ENCODE data around the gene NME4. TPM values are rescaled to one million over a fixed set of nuclear protein-coding genes. Genes with fewer than 3 reads are reported as not detected.

The NME4 gene
- total RNA-seq, 1 donor from 2014 or later: 101 TPM

- H3K36me3 ChIP-seq: peaks cover 66% of the 10 kb centered on the region
- no peaks in the 10 kb centered on the region for H3K27me3 ChIP-seq (ENCODE audit: low read depth)
- peak within 1 kb of the TSS; percentile 65 for H3K4me3 ChIP-seq
- TF ChIP-seq CTCF (IDR thresholded peaks at IDR 0.05; ENCODE audit: borderline replicate concordance): no peak
- H3K27ac ChIP-seq (replicated peaks): peak within 1 kb of the TSS; percentile 81
- no peaks in the 10 kb centered on the region for H3K9me3 ChIP-seq (replicated peaks)
- peak; percentile 95 for DNase-seq
- intact Hi-C loops (cut with micrococcal nuclease): no loop called here
- peaks cover 23% of the 10 kb centered on the region for H3K4me1 ChIP-seq
Observed at GRCh38 chr16:370443-370842, 26.6 kb upstream of the NME4 start, which contains the start of gene MRPL28. Gene MRPL28 (minus strand): TSS chr16:370538. CDS start chr16:370218, 320 bp downstream.

GRCh38 chr16:370979-371514 is 26.0 kb upstream of the NME4 start:
- H3K4me3 ChIP-seq: peak overlapping the region; percentile 65
- H3K9me3 ChIP-seq (replicated peaks): no peaks in the 10 kb centered on the region
- no peak for DNase-seq
- peak overlapping the region; percentile 81 for H3K27ac ChIP-seq (replicated peaks)
- H3K4me1 ChIP-seq: peaks cover 23% of the 10 kb centered on the region
- no peak for TF ChIP-seq CTCF (IDR thresholded peaks at IDR 0.05; ENCODE audit: borderline replicate concordance)
- H3K36me3 ChIP-seq: peaks cover 71% of the 10 kb centered on the region
- H3K27me3 ChIP-seq (ENCODE audit: low read depth): no peaks in the 10 kb centered on the region
- intact Hi-C loops (cut with micrococcal nuclease): no loop called here

- H3K27me3 ChIP-seq (ENCODE audit: low read depth): no peaks in the 10 kb centered on the region
- peaks cover 23% of the 10 kb centered on the region for H3K4me1 ChIP-seq
- no peak overlapping the region for H3K27ac ChIP-seq (replicated peaks)
- H3K4me3 ChIP-seq: no peak overlapping the region
- H3K9me3 ChIP-seq (replicated peaks): no peaks in the 10 kb centered on the region
- no peak for DNase-seq
- intact Hi-C loops (cut with micrococcal nuclease): no loop called here
- TF ChIP-seq CTCF (IDR thresholded peaks at IDR 0.05; ENCODE audit: borderline replicate concordance): no peak
- peaks cover 73% of the 10 kb centered on the region for H3K36me3 ChIP-seq
Observed at GRCh38 chr16:371515-372301, 25.3 kb upstream of the NME4 start.

DNA sequence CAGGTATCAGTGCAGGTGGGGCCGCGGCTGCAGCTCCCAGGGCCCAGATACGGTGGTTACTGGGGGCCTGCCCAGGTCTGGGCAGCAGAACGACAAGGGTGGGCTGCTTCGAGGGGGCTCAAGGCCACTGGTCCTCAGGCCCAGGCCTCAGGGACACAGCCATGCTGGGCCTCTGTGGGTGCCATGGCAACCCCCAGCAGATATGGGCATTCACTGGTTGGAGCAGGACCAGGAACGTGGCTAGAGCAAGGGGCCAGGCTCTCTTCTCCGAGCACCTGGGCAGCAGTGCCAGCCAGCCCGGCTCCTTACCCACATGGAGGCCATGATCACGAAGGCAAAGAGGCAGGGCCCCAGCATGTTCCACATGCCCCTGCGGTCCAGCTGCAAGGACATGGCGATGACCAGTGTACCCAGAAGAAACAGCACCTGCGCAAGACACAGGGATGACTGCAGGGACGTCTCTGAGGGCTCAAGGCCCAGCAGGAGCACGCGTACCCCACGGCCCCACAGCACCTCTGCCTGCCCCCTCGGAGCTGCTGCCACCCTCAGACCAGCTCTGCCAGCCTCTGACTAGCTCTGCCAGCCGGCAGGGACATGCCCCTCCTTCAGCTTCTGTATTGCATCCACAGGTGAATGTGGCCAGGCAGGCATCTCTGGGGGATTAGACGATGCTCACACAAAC is 24.6 kb upstream of the NME4 start:
- TF ChIP-seq CTCF (IDR thresholded peaks at IDR 0.05; ENCODE audit: borderline replicate concordance): no peak
- H3K4me1 ChIP-seq: peaks cover 23% of the 10 kb centered on the region
- H3K36me3 ChIP-seq: peaks cover 73% of the 10 kb centered on the region
- H3K9me3 ChIP-seq (replicated peaks): no peaks in the 10 kb centered on the region
- no peak overlapping the region for H3K27ac ChIP-seq (replicated peaks)
- no peaks in the 10 kb centered on the region for H3K27me3 ChIP-seq (ENCODE audit: low read depth)
- intact Hi-C loops (cut with micrococcal nuclease): no loop called here
- DNase-seq: no peak
- H3K4me3 ChIP-seq: no peak overlapping the region

DNA sequence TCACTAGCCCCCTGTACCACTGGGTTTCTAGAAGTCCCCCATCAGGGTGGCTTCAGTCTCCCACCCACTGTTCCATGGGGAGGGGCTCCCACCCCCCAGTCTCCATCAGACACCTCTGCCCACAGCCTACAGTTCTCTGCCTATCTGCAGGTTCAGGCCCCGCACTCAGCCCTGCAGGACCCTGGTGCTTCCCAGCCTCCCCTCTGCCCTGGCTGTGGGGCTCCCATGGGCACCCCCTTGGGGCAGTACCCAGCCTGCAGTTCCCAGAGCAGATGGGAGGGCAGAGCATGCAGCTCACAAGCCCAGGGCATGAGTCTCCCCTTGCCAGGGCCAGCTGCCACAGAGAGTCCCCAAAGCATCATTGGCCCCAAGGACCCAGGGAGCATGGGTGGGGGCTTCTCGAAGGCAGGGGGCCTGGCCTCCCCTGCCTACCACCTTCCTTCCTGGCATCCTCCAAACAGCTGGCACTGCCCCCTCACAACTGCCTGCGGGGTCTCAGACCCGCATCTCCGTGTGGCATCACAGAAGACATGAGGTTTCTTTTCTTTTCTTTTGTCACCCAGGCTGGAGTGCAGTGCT is 23.9 kb upstream of the NME4 start:
- Histone ChIP-seq H3K9me3 (replicated peaks) (no peaks in the 10 kb centered on the region), H3K4me3 (no peak overlapping the region), H3K4me1 (peaks cover 23% of the 10 kb centered on the region), H3K36me3 (peaks cover 69% of the 10 kb centered on the region), H3K27me3 (ENCODE audit: low read depth) (no peaks in the 10 kb centered on the region), H3K27ac (replicated peaks) (no peak overlapping the region)
- TF ChIP-seq CTCF (IDR thresholded peaks at IDR 0.05; ENCODE audit: borderline replicate concordance): no peak
- intact Hi-C loops (cut with micrococcal nuclease): no loop called here
- no peak for DNase-seq

Data from left ventricle myocardium inferior (tissue), 1 donor.